BJ (cell line): Measurements from ENCODE around the gene SCN1B. TPM values are rescaled to one million over a fixed set of nuclear protein-coding genes. Genes with fewer than 3 reads are reported as not detected.
A peak's percentile ranks its signal among the peaks of the same experiment; 100 is the strongest.

Experiments used
- CTCF ChIA-PET: fragments of 350-600 bp; formaldehyde crosslinking; extraction: SDS; loops from one replicate; lab custom pipeline; 2021; ENCODE audit warnings: antibody characterized with exemption, inconsistent platforms; lab: Yijun Ruan, JAX
- POLR2A ChIA-PET: fragments of 300-600 bp; sonication (Branson Sonifier 250); formaldehyde crosslinking; extraction: SDS; loops from one replicate; lab custom pipeline; 2021; ENCODE audit warnings: antibody characterized with exemption; lab: Charles Lee
- DNase-seq: peaks from one replicate; pipeline ENCODE4 v3.0.0-alpha.2; 2011; ENCODE audit warnings: low read depth
- H3K27me3 ChIP-seq: 2 replicates; pipeline ENCODE4 v1.6.0; 2011; ENCODE audit warnings: low read length; ENCODE audit not compliant: control insufficient read depth, insufficient read depth
- H3K36me3 ChIP-seq: 2 replicates; pipeline ENCODE4 v1.5.1; 2011; ENCODE audit warnings: low read length; ENCODE audit not compliant: control insufficient read depth, insufficient read depth
- H3K4me3 ChIP-seq: 2 replicates; pipeline ENCODE4 v1.5.1; 2011; ENCODE audit warnings: low read depth, mild to moderate bottlenecking, control low read depth, low read length
- CTCF ChIP-seq: IDR thresholded peaks from 2 replicates; pipeline ENCODE4 v1.5.1; 2011; ENCODE audit warnings: low read depth, mild to moderate bottlenecking, control low read depth, inconsistent platforms, low read length, moderate library complexity; ENCODE audit not compliant: insufficient read depth
- polyA plus RNA-seq: library from polyadenylated mRNA; depleted of rRNA; stranded (reverse); fragments of >200 nt; gene quantifications from 2 replicates; pipeline ENCODE4 v1.2.3, GENCODE V29; 2011

SCN1B gene
- polyA plus RNA-seq, 1 experiment: 9.5 TPM

GRCh38 chr19:35063940-35064818, 33.9 kb downstream of the SCN1B start:
- TF ChIP-seq CTCF: no peak
- Histone ChIP-seq H3K36me3 (no peaks in the 10 kb centered on the region), H3K27me3 (no peaks in the 10 kb centered on the region), H3K4me3 (no peak overlapping the region)
- CTCF ChIA-PET: interaction anchor here (1.0 to 4.3 kb wide), 7 partner anchors 9 to 104 kb away, joined by 3 to 22 read pairs (median 3); partner anchors contain the start of gene LGI4
- DNase-seq: no peak
- POLR2A ChIA-PET: no interaction called here

- Histone ChIP-seq H3K4me3 (no peak overlapping the region), H3K27me3 (no peaks in the 10 kb centered on the region), H3K36me3 (no peaks in the 10 kb centered on the region)
- no peak for TF ChIP-seq CTCF
- CTCF ChIA-PET: interaction anchor here (0.6 to 4.3 kb wide), 14 partner anchors 9 to 342 kb away, joined by 3 to 77 read pairs (median 6); partner anchors contain the start of genes FXYD1 and LGI4
- POLR2A ChIA-PET: no interaction called here
- DNase-seq: no peak
Measured at GRCh38 chr19:35065574-35065973, 35.3 kb downstream of the SCN1B start.

- TF ChIP-seq CTCF: no peak
- CTCF ChIA-PET: interaction anchor here (0.6 to 3.7 kb wide), 31 partner anchors 8 to 429 kb away, joined by 3 to 77 read pairs (median 6); partner anchors contain the start of genes FXYD1, FXYD7 and LGI4
- Histone ChIP-seq H3K27me3 (no peaks in the 10 kb centered on the region), H3K36me3 (no peaks in the 10 kb centered on the region), H3K4me3 (no peak overlapping the region)
- DNase-seq: no peak
- POLR2A ChIA-PET: no interaction called here
Measured at GRCh38 chr19:35066121-35066520, 35.9 kb downstream of the SCN1B start.

GRCh38 chr19:35066691-35067563, 36.7 kb downstream of the SCN1B start:
- ChIA-PET POLR2A (no interaction called here), CTCF (interaction anchor here (0.6 to 3.7 kb wide), 37 partner anchors 9 to 428 kb away, joined by 3 to 77 read pairs (median 5); partner anchors contain the start of genes FXYD1, FXYD5, FXYD7 and LGI4)
- H3K27me3 ChIP-seq: no peaks in the 10 kb centered on the region
- H3K36me3 ChIP-seq: no peaks in the 10 kb centered on the region
- TF ChIP-seq CTCF: peak; percentile 94
- DNase-seq: no peak
- no peak overlapping the region for H3K4me3 ChIP-seq
